Hepatocyte (in vitro differentiated cells): Measurements from ENCODE around the gene SH3RF1. TPM values are rescaled to one million over a fixed set of nuclear protein-coding genes. Genes with fewer than 3 reads are reported as not detected.

Experiments
- DNase-seq: peaks from one replicate; pipeline ENCODE4 v3.0.0-alpha.2; 2016; ENCODE audit warnings: low spot score
- H2AFZ ChIP-seq: fragments of 200-600 bp; sonication (generic); 2 replicates; pipeline ENCODE4 v1.6.0; 2016; ENCODE audit warnings: antibody characterized with exemption, mild to moderate bottlenecking
- H3K27ac ChIP-seq: fragments of 200-600 bp; sonication (generic); 2 replicates; pipeline ENCODE4 v1.5.1; 2016; ENCODE audit warnings: mild to moderate bottlenecking
- H3K27me3 ChIP-seq: fragments of 200-600 bp; sonication (generic); 2 replicates; pipeline ENCODE4 v1.6.1; 2016
- H3K36me3 ChIP-seq: fragments of 200-600 bp; sonication (generic); replicated peaks from 2 replicates; pipeline ENCODE4 v1.5.1; 2016; ENCODE audit warnings: low read depth; ENCODE audit not compliant: insufficient read depth
- H3K4me1 ChIP-seq: fragments of 200-600 bp; sonication (generic); 2 replicates; pipeline ENCODE4 v1.5.1; 2016; ENCODE audit warnings: mild to moderate bottlenecking, moderate library complexity; ENCODE audit not compliant: insufficient read depth
- H3K4me2 ChIP-seq: fragments of 200-600 bp; sonication (generic); 2 replicates; pipeline ENCODE4 v1.6.0; 2016
- H3K4me3 ChIP-seq: fragments of 200-600 bp; sonication (generic); 2 replicates; pipeline ENCODE4 v1.5.1; 2016; ENCODE audit warnings: mild to moderate bottlenecking
- H3K79me2 ChIP-seq: fragments of 200-600 bp; sonication (generic); 2 replicates; pipeline ENCODE4 v1.6.0; 2017; ENCODE audit warnings: mild to moderate bottlenecking
- H3K9me2 ChIP-seq: fragments of 200-600 bp; sonication (generic); replicated peaks from 2 replicates; pipeline ENCODE4 v1.6.0; 2017; ENCODE audit warnings: mild to moderate bottlenecking; ENCODE audit not compliant: insufficient read depth
- H3K9me3 ChIP-seq: fragments of 200-600 bp; sonication (generic); 2 replicates; pipeline ENCODE4 v1.5.1; 2016; ENCODE audit warnings: low read depth, mild to moderate bottlenecking
- H4K20me1 ChIP-seq: fragments of 200-600 bp; sonication (generic); 2 replicates; pipeline ENCODE4 v1.6.0; 2016; ENCODE audit warnings: mild to moderate bottlenecking; ENCODE audit not compliant: insufficient read depth, poor library complexity, severe bottlenecking
- CTCF ChIP-seq: fragments of 200-600 bp; sonication (generic); IDR thresholded peaks from 2 replicates; pipeline ENCODE4 v1.5.1; 2016; ENCODE audit warnings: antibody characterized with exemption, mild to moderate bottlenecking; ENCODE audit not compliant: poor library complexity
- EZH2 ChIP-seq: fragments of 200-600 bp; sonication (generic); IDR thresholded peaks from 2 replicates; pipeline ENCODE4 v1.6.1; 2016; ENCODE audit warnings: antibody characterized with exemption, mild to moderate bottlenecking, borderline replicate concordance
- EZH2phosphoT487 ChIP-seq: fragments of 200-600 bp; sonication (generic); IDR thresholded peaks from one replicate; pipeline ENCODE4 v1.6.1; 2018; ENCODE audit warnings: antibody characterized with exemption, mild to moderate bottlenecking, low read depth, moderate library complexity; ENCODE audit not compliant: unreplicated experiment, severe bottlenecking
- WGBS: methylation state at CpG from one replicate; pipeline ENCODE4 v1.1.6; 2016; ENCODE audit warnings: low lambda C conversion rate; ENCODE audit errors: missing lambda C conversion rate; 5-methylcytosine and 5-hydroxymethylcytosine counted together
- polyA plus RNA-seq: library from polyadenylated mRNA; unstranded; fragments of >200 nt; fragmentation: Nextera tagmentation; extraction: Ambion mirVana; gene quantifications from 2 replicates; pipeline ENCODE4 v1.2.1, GENCODE V29; 2016
- total RNA-seq: library from RNA; depleted of rRNA; stranded (reverse); fragments of >200 nt; gene quantifications from 2 replicates; pipeline ENCODE4 v1.2.3, GENCODE V29; 2014

The SH3RF1 gene
- total and polyA plus RNA-seq, 2 experiments from 2014 or later, result 15.5 to 16.4 TPM

GRCh38 chr4:169127314-169127713, 143.4 kb downstream of the SH3RF1 start:
- Histone ChIP-seq H3K4me3 (no peak overlapping the region), H3K4me2 (no peak overlapping the region), H3K9me3 (no peaks in the 10 kb centered on the region), H4K20me1 (no peaks in the 10 kb centered on the region), H3K27ac (no peak overlapping the region), H3K79me2 (no peaks in the 10 kb centered on the region), H3K4me1 (peaks cover 3% of the 10 kb centered on the region), H3K36me3 (no peaks in the 10 kb centered on the region), H3K9me2 (no peaks in the 10 kb centered on the region), H2AFZ (no peak overlapping the region), H3K27me3 (no peaks in the 10 kb centered on the region)
- DNase-seq, result no peak
- WGBS, result 97% methylated on average over 1 of the region's 1 CpG
- TF ChIP-seq CTCF, result no peak
- no peak for TF ChIP-seq EZH2phosphoT487
- TF ChIP-seq EZH2, result no peak

- Histone ChIP-seq H2AFZ (no peak overlapping the region), H3K4me2 (no peak overlapping the region), H4K20me1 (no peaks in the 10 kb centered on the region), H3K79me2 (peaks cover 3% of the 10 kb centered on the region), H3K9me3 (no peaks in the 10 kb centered on the region), H3K36me3 (no peaks in the 10 kb centered on the region), H3K4me1 (peaks cover 3% of the 10 kb centered on the region), H3K4me3 (no peak overlapping the region), H3K27me3 (no peaks in the 10 kb centered on the region), H3K9me2 (no peaks in the 10 kb centered on the region), H3K27ac (no peak overlapping the region)
- WGBS, result 59% methylated on average over 2 of the region's 2 CpGs
- TF ChIP-seq EZH2phosphoT487 (no peak), CTCF (no peak), EZH2 (no peak)
- no peak for DNase-seq
Measured at GRCh38 chr4:169124661-169125060, 146.1 kb downstream of the SH3RF1 start.

- Histone ChIP-seq H3K4me2 (no peak overlapping the region), H4K20me1 (no peaks in the 10 kb centered on the region), H3K4me3 (no peak overlapping the region), H3K9me3 (no peaks in the 10 kb centered on the region), H3K4me1 (no peaks in the 10 kb centered on the region), H3K27me3 (no peaks in the 10 kb centered on the region), H3K79me2 (peaks cover 4% of the 10 kb centered on the region), H3K36me3 (no peaks in the 10 kb centered on the region), H3K27ac (no peak overlapping the region), H2AFZ (no peak overlapping the region), H3K9me2 (no peaks in the 10 kb centered on the region)
- WGBS, result 72% methylated on average over 2 of the region's 2 CpGs
- DNase-seq, result no peak
- no peak for TF ChIP-seq EZH2
Measured at GRCh38 chr4:169122422-169122821, 148.3 kb downstream of the SH3RF1 start.

GRCh38 chr4:169121861-169122382, 148.8 kb downstream of the SH3RF1 start:
- H3K79me2 ChIP-seq, result peaks cover 4% of the 10 kb centered on the region
- H3K36me3 ChIP-seq, result no peaks in the 10 kb centered on the region
- no peaks in the 10 kb centered on the region for H4K20me1 ChIP-seq
- no peaks in the 10 kb centered on the region for H3K27me3 ChIP-seq
- no peak overlapping the region for H3K4me3 ChIP-seq
- TF ChIP-seq CTCF (no peak), EZH2 (no peak)
- no peaks in the 10 kb centered on the region for H3K9me2 ChIP-seq
- WGBS, result 92% methylated on average over 12 of the region's 12 CpGs
- no peak overlapping the region for H3K27ac ChIP-seq
- no peak for DNase-seq
- no peak overlapping the region for H2AFZ ChIP-seq
- H3K4me1 ChIP-seq, result no peaks in the 10 kb centered on the region
- no peaks in the 10 kb centered on the region for H3K9me3 ChIP-seq
- no peak overlapping the region for H3K4me2 ChIP-seq
